HepG2 (cell line): ENCODE data around the gene RB1. TPM values are rescaled to one million over a fixed set of nuclear protein-coding genes. Genes with fewer than 3 reads are reported as not detected.
A peak's percentile ranks its signal among the peaks of the same experiment; 100 is the strongest.

Experiments
- ATAC-seq: fragments of 200-7000 bp; cut with Tn5 transposase; 3 replicates; pipeline ENCODE4 v1.9.1; 2020; ENCODE audit warnings: mild to moderate bottlenecking, moderate library complexity
- BruUV-seq: library from RNA; stranded (reverse); fragments of 400-500 nt; replicated peaks from 2 replicates; lab custom pipeline; 2021; lab: Mats Ljungman, UMichigan
- CTCF ChIA-PET: fragments of 300-600 bp; formaldehyde crosslinking; extraction: SDS; loops from one replicate; lab custom pipeline; 2021; ENCODE audit warnings: low total read pairs, inconsistent platforms, low intra/inter-chr PET ratio; lab: Yijun Ruan, JAX
- POLR2A ChIA-PET: fragments of 350-600 bp; sonication (Branson Sonifier 250); formaldehyde crosslinking; loops from one replicate; lab custom pipeline; 2020; ENCODE audit warnings: antibody characterized with exemption, inconsistent platforms; lab: Yijun Ruan, JAX
- DNase-seq: peaks from one replicate; pipeline ENCODE4 v3.0.0-alpha.2; 2015; ENCODE audit warnings: low spot score
- FAIRE-seq: peaks from 3 replicates; lab custom pipeline; 2011; peaks lifted over from hg19 to GRCh38; lab: Jason Lieb, UNC
- H2AFZ ChIP-seq: one replicate; pipeline ENCODE4 v1.6.1; 2011; ENCODE audit warnings: low read length, inconsistent platforms
- H3K27ac ChIP-seq: fragments of 300-600 bp; 3 replicates; pipeline ENCODE4 v1.8.0; 2011; ENCODE audit warnings: mixed run types, mild to moderate bottlenecking, mixed read lengths, low read length, inconsistent platforms; ENCODE audit not compliant: insufficient read depth; ENCODE audit errors: extremely low read length
- H3K27me3 ChIP-seq, 2 experiments: fragments of 200-600 bp in 1 of 2; 2 replicates in 1 of 2; 3 replicates in 1 of 2; pipeline versions ENCODE4 v1.6.0 to v1.8.0; 2011; ENCODE audit warnings: low read length in 2 of 2, mild to moderate bottlenecking in 2 of 2, moderate library complexity in 2 of 2, inconsistent platforms in 1 of 2; ENCODE audit not compliant: insufficient read depth in 2 of 2, control insufficient read depth in 1 of 2
- H3K36me3 ChIP-seq, 2 experiments: fragments of 200-600 bp in 1 of 2; replicated peaks in 1 of 2; 2 replicates in 1 of 2; 3 replicates in 1 of 2; pipeline versions ENCODE4 v1.5.1 to v1.8.0; 2011; ENCODE audit warnings: low read length in 2 of 2, inconsistent platforms in 1 of 2; ENCODE audit not compliant: insufficient read depth in 2 of 2, control insufficient read depth in 1 of 2
- H3K4me1 ChIP-seq: 2 replicates; pipeline ENCODE4 v1.5.1; 2012; ENCODE audit warnings: low read length, inconsistent platforms; ENCODE audit not compliant: insufficient read depth
- H3K4me2 ChIP-seq: 2 replicates; pipeline ENCODE4 v1.6.0; 2011; ENCODE audit warnings: low read depth, low read length, inconsistent platforms
- H3K4me3 ChIP-seq, 3 experiments: fragments of 200-600 bp in 1 of 3; sonication (generic), shearing (Covaris generic) in 1 of 3; replicated peaks in 1 of 3; 2 replicates each; pipeline ENCODE4 v1.5.1; 2011 to 2016; ENCODE audit warnings: low read length in 3 of 3, inconsistent platforms in 2 of 3, low read depth in 2 of 3, mild to moderate bottlenecking in 2 of 3, control low read depth in 1 of 3, mixed read lengths in 1 of 3; ENCODE audit not compliant: insufficient read depth in 1 of 3
- H3K79me2 ChIP-seq: one replicate; pipeline ENCODE4 v1.6.1; 2011; ENCODE audit warnings: low read length, inconsistent platforms; ENCODE audit not compliant: insufficient read depth
- H3K9ac ChIP-seq: 2 replicates; pipeline ENCODE4 v1.6.0; 2011; ENCODE audit warnings: mild to moderate bottlenecking, low read depth, low read length, inconsistent platforms; ENCODE audit not compliant: insufficient read depth
- H3K9me3 ChIP-seq: 2 replicates; pipeline ENCODE4 v1.5.1; 2012; ENCODE audit warnings: mild to moderate bottlenecking, low read length
- H4K20me1 ChIP-seq: 2 replicates; pipeline ENCODE4 v1.6.0; 2011; ENCODE audit warnings: inconsistent platforms, mild to moderate bottlenecking, low read length, moderate library complexity; ENCODE audit not compliant: insufficient read depth
- CREM ChIP-seq, 2 experiments: sonication (generic) in 1 of 2; formaldehyde crosslinking in 1 of 2; IDR thresholded peaks; 2 replicates each; pipeline versions ENCODE4 v1.4.0 to v1.6.1; 2016 to 2020; ENCODE audit warnings: antibody characterized with exemption in 1 of 2, mild to moderate bottlenecking in 1 of 2, missing genetic modification reagents in 1 of 2
- DNMT3B ChIP-seq: conservative IDR thresholded peaks from 2 replicates; pipeline ENCODE4 v1.6.1; 2016; ENCODE audit warnings: missing biosample characterization, control low read depth
- EEA1 ChIP-seq: sonication (generic); formaldehyde crosslinking; IDR thresholded peaks from 2 replicates; pipeline ENCODE4 v1.5.1; 2020; ENCODE audit warnings: mild to moderate bottlenecking, missing genetic modification reagents, borderline replicate concordance
- EP300 ChIP-seq, 3 experiments: sonication (generic) in 1 of 3; formaldehyde crosslinking in 1 of 3; IDR thresholded peaks; 2 replicates each; pipeline versions ENCODE4 v1.5.1 to v1.6.1; 2011 to 2020; ENCODE audit warnings: low read depth in 2 of 3, low read length in 2 of 3, borderline replicate concordance in 1 of 3, improper control_type of control experiment in 1 of 3, mild to moderate bottlenecking in 1 of 3, missing genetic modification reagents in 1 of 3, moderate library complexity in 1 of 3
- GATAD2A ChIP-seq: IDR thresholded peaks from 2 replicates; pipeline ENCODE4 v1.6.1; 2016
- GMEB2 ChIP-seq: IDR thresholded peaks from 2 replicates; pipeline ENCODE4 v1.6.1; 2016; ENCODE audit warnings: missing biosample characterization, missing genetic modification reagents, low read depth
- HOXA3 ChIP-seq: sonication (generic); formaldehyde crosslinking; IDR thresholded peaks from 2 replicates; pipeline ENCODE4 v1.5.0; 2020; ENCODE audit warnings: missing genetic modification reagents
- IRF2 ChIP-seq: IDR thresholded peaks from 2 replicates; pipeline ENCODE4 v1.6.1; 2018; ENCODE audit warnings: missing genetic modification reagents, missing compliant biosample characterization
- KMT2B ChIP-seq: IDR thresholded peaks from 2 replicates; pipeline ENCODE4 v1.6.1; 2016; ENCODE audit warnings: missing genetic modification reagents, missing compliant biosample characterization
- MED1 ChIP-seq: sonication (generic); formaldehyde crosslinking; IDR thresholded peaks from 2 replicates; pipeline ENCODE4 v1.4.0; 2020; ENCODE audit warnings: missing genetic modification reagents
- NFKBIZ ChIP-seq: IDR thresholded peaks from 2 replicates; pipeline ENCODE4 v1.6.1; 2018; ENCODE audit warnings: missing genetic modification reagents, missing compliant biosample characterization
- NFYC ChIP-seq: IDR thresholded peaks from 2 replicates; pipeline ENCODE4 v1.6.1; 2016; ENCODE audit warnings: missing genetic modification reagents, missing compliant biosample characterization
- POLR2AphosphoS5 ChIP-seq: IDR thresholded peaks from 2 replicates; pipeline ENCODE4 v1.6.1; 2012; ENCODE audit warnings: low read depth, low read length
- SOX5 ChIP-seq: IDR thresholded peaks from 2 replicates; pipeline ENCODE4 v1.6.1; 2016; ENCODE audit warnings: borderline replicate concordance
- TAF1 ChIP-seq: sonication (generic); formaldehyde crosslinking; IDR thresholded peaks from 2 replicates; pipeline ENCODE4 v1.4.0; 2020; ENCODE audit warnings: missing genetic modification reagents
- TBX2 ChIP-seq: sonication (generic); formaldehyde crosslinking; IDR thresholded peaks from 2 replicates; pipeline ENCODE4 v1.5.0; 2020; ENCODE audit warnings: missing genetic modification reagents, mild to moderate bottlenecking, borderline replicate concordance
- ZC3H4 ChIP-seq: sonication (generic); formaldehyde crosslinking; IDR thresholded peaks from 2 replicates; pipeline ENCODE4 v1.4.0; 2020; ENCODE audit warnings: missing genetic modification reagents, borderline replicate concordance
- ZFP36L2 ChIP-seq: sonication (generic); formaldehyde crosslinking; IDR thresholded peaks from 2 replicates; pipeline ENCODE4 v1.4.0; 2020; ENCODE audit warnings: missing genetic modification reagents
- ZNF124 ChIP-seq: sonication (generic); formaldehyde crosslinking; IDR thresholded peaks from 2 replicates; pipeline ENCODE4 v1.4.0; 2020; ENCODE audit warnings: missing genetic modification reagents
- ZNF329 ChIP-seq: sonication (generic); formaldehyde crosslinking; IDR thresholded peaks from 2 replicates; pipeline ENCODE4 v1.9.0; 2021; ENCODE audit warnings: low read depth, mild to moderate bottlenecking, missing genetic modification reagents
- ZNF382 ChIP-seq: sonication (generic); formaldehyde crosslinking; IDR thresholded peaks from 2 replicates; pipeline ENCODE4 v1.5.0; 2020; ENCODE audit warnings: missing genetic modification reagents, mild to moderate bottlenecking, borderline replicate concordance
- ZNF577 ChIP-seq: sonication (generic); formaldehyde crosslinking; IDR thresholded peaks from 2 replicates; pipeline ENCODE4 v1.4.0; 2020; ENCODE audit warnings: mild to moderate bottlenecking, low read depth, missing genetic modification reagents, borderline replicate concordance
- ZNF780A ChIP-seq: sonication (generic); formaldehyde crosslinking; IDR thresholded peaks from 2 replicates; pipeline ENCODE4 v1.8.0; 2022; ENCODE audit warnings: mild to moderate bottlenecking, missing genetic modification reagents, moderate library complexity
- ZNF816 ChIP-seq: sonication (generic); formaldehyde crosslinking; IDR thresholded peaks from 2 replicates; pipeline ENCODE4 v1.8.0; 2022; ENCODE audit warnings: missing genetic modification reagents, mild to moderate bottlenecking, borderline replicate concordance
- ZSCAN9 ChIP-seq: IDR thresholded peaks from 2 replicates; pipeline ENCODE4 v1.6.1; 2016; ENCODE audit warnings: borderline replicate concordance
- WGBS: methylation state at CpG from one replicate; pipeline ENCODE4 v1.1.6; 2017; ENCODE audit warnings: low lambda C conversion rate; 5-methylcytosine and 5-hydroxymethylcytosine counted together
- in situ Hi-C: cut with HindIII; loops from 2 replicates; pipeline ENCODE4 v1.10.0; 2017; ENCODE audit warnings: low pct_unique_long_range_greater_than_20kb; ENCODE audit not compliant: extremely low pct_ligation_motif_present
- intact Hi-C: fragments of 100-400 bp; cut with micrococcal nuclease; formaldehyde crosslinking; loops from one replicate; pipeline ENCODE4 v1.10.0; 2022; ENCODE audit not compliant: unreplicated experiment
- polyA plus RNA-seq, 8 experiments: library from polyadenylated mRNA; depleted of rRNA in 3 of 8; stranded (reverse) in 7 of 8; unstranded in 1 of 8; fragments of >200 nt; fragmentation: Illumina TruSeq in 4 of 8; extraction: Trizol in 4 of 8; gene quantifications; 2 replicates each; pipeline versions ENCODE4 v1.2.1 to v1.2.3, GENCODE V29; 2011 to 2016; ENCODE audit warnings: low read depth in 4 of 8, missing spikeins in 1 of 8, mixed read lengths in 1 of 8; ENCODE audit not compliant: insufficient read depth in 1 of 8
- total RNA-seq, 5 experiments: library from RNA; depleted of rRNA; stranded (reverse); fragments of >200 nt; fragmentation: Illumina TruSeq; extraction: Trizol; gene quantifications; 2 replicates each; pipeline ENCODE4 v1.2.3, GENCODE V29; 2016; ENCODE audit warnings: low read depth in 1 of 5

The RB1 gene
- total and polyA plus RNA-seq, 2 of the 13 experiments (the other 11 are each of a cell fraction or from before 2014, with no cell fraction given) = 15.6 to 23.7 TPM

GRCh38 chr13:48412881-48413351, 109.4 kb downstream of the RB1 start, which contains the start of gene LPAR6:
LPAR6 (minus strand) TSS chr13:48413113; CDS start chr13:48412423, 690 bp downstream.
- FAIRE-seq (peak; percentile 86), DNase-seq (peak; percentile 95), ATAC-seq (peak; percentile 98)
- ChIA-PET POLR2A (interaction anchor here (0.9 to 1.2 kb wide), 3 partner anchors 15 to 120 kb away, joined by 4 to 6 read pairs (median 5); partner anchors contain the start of gene RCBTB2), CTCF (no interaction called here)
- in situ Hi-C loops = no loop called here
- H3K36me3 ChIP-seq = peaks cover 0 to 4% of the 10 kb centered on the region in 2 experiments; a peak in 1 of 5 replicates
- peak within 1 kb of the TSS; percentile 88 for H3K27ac ChIP-seq
- peak within 1 kb of the TSS; percentile 72 to 88 (median 87) for H3K4me3 ChIP-seq
- H3K4me2 ChIP-seq = peak within 1 kb of the TSS; percentile 77
- intact Hi-C loops = loop anchor here (1.0 to 5.0 kb wide), 3 partner anchors 19 to 119 kb away; partner anchors contain the start of gene RB1
- WGBS = under 1% methylated on average over 4 of the region's 4 CpGs
- peaks cover 14% of the 10 kb centered on the region for H4K20me1 ChIP-seq
- no peaks in the 10 kb centered on the region for H3K9me3 ChIP-seq
- H3K9ac ChIP-seq = peak within 1 kb of the TSS; percentile 89
- no peaks in the 10 kb centered on the region; a peak in 1 of 5 replicates for H3K27me3 ChIP-seq
- peaks cover 23% of the 10 kb centered on the region for H3K4me1 ChIP-seq
- H2AFZ ChIP-seq = no peak within 1 kb of the TSS
- peaks cover 51% of the 10 kb centered on the region for H3K79me2 ChIP-seq
- no TSS peak for BruUV-seq
- peak; percentile 87 for TF ChIP-seq MED1 (CRISPR knock-in tag)
- TF ChIP-seq NFKBIZ (CRISPR knock-in tag) = no peak
- TF ChIP-seq ZNF329 (CRISPR knock-in tag) = no peak
- no peak for TF ChIP-seq ZNF780A
- TF ChIP-seq SOX5 (CRISPR knock-in tag) = peak; percentile 87; the same call in 1 of the 2 replicates
- peak; percentile 69 for TF ChIP-seq TAF1 (CRISPR knock-in tag)
- TF ChIP-seq EEA1 (CRISPR knock-in tag) = no peak
- no peak for TF ChIP-seq ZC3H4
- TF ChIP-seq ZNF124 = peak; percentile 69; the same call in 1 of the 2 replicates
- TF ChIP-seq GMEB2 (CRISPR knock-in tag) = no peak
- TF ChIP-seq DNMT3B (CRISPR knock-in tag) = no peak
- TF ChIP-seq ZFP36L2 (CRISPR knock-in tag) = no peak
- TF ChIP-seq GATAD2A (CRISPR knock-in tag) = peak; percentile 85
- TF ChIP-seq NFYC = 0 out of 2 replicates have a peak, but pooled peaks have one; percentile 7
- TF ChIP-seq EP300 (IDR thresholded peaks at IDR 0.05; ENCODE audit: low read depth in 2 of 2, low read length in 2 of 2) = peak in 1 of 2 experiments; percentile 87; a peak in 2 of 4 replicates
- peak; percentile 71; the same call in 1 of the 2 replicates for TF ChIP-seq EP300 (CRISPR knock-in tag; IDR thresholded peaks at IDR 0.05; ENCODE audit: borderline replicate concordance)
- 0 out of 2 replicates have a peak, but pooled peaks have one; percentile 19 for TF ChIP-seq ZNF816 (CRISPR knock-in tag)
- TF ChIP-seq ZNF382 (CRISPR knock-in tag) = no peak
- peak; percentile 52; the same call in 1 of the 2 replicates for TF ChIP-seq IRF2 (CRISPR knock-in tag)
- TF ChIP-seq TBX2 = peak; percentile 47; the same call in 1 of the 2 replicates
- TF ChIP-seq HOXA3 = peak; percentile 65; the same call in 1 of the 2 replicates
- no peak for TF ChIP-seq ZNF577
- peak; percentile 88 for TF ChIP-seq CREM (IDR thresholded peaks at IDR 0.05)
- no peak for TF ChIP-seq CREM (CRISPR knock-in tag; IDR thresholded peaks at IDR 0.05)
- peak; percentile 95 for TF ChIP-seq POLR2AphosphoS5
- 0 out of 2 replicates have a peak, but pooled peaks have one; percentile 19 for TF ChIP-seq ZSCAN9
- peak; percentile 31; the same call in 1 of the 2 replicates for TF ChIP-seq KMT2B (CRISPR knock-in tag)
